Stimulated activated CD4-positive, alpha-beta T cell treated with anti-CD3 and anti-CD28 coated beads, Interleukin-4, amount 100 ng/mL, for 24 hours (primary cell): Measurements from ENCODE around the gene LDLRAD2.

Experiments
- DNase-seq: peaks from one replicate; pipeline ENCODE4 v3.0.0-alpha.2; 2020

LDLRAD2 gene

DNA sequence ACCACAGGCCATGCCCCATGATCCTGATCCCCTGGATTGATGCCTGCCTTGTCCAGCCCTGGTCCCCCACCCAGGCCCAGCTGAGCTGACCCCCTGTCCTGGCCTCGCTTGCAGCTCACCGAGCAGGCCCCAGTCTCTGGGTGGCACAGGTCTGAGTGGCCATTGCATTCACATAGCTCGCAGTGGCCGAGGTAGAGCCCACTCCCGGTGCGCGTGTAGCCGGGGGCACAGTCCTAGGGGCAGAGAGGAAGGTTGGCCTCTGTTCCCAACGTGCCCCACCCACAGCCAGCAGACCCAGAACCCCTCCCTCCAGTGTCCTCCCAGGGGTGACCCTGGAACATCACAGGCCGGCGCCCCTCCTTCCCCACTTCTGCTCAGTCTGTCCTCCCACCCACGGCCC lies 51.9 kb downstream of the LDLRAD2 start:
- DNase-seq: no peak

DNA sequence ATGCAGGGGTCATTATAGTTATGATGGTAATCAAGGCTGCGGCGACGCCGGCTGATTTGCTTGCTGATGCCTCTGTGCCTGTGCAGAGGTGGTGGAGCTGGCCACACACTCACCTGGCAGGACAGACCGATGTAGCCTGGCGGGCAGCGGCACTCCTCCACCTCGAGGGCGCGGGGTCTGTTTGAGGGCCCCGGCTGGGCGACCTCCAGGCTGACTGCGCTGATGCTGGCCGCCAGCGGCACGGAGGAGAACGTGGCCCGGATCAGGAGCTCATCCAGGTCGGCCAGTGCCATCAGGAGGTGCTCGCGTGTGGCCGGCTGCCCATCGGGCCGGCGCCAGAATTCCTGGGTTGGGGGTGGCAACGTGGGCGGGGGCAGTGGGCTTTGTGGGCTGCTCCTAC lies 52.7 kb downstream of the LDLRAD2 start:
- no peak for DNase-seq

DNA sequence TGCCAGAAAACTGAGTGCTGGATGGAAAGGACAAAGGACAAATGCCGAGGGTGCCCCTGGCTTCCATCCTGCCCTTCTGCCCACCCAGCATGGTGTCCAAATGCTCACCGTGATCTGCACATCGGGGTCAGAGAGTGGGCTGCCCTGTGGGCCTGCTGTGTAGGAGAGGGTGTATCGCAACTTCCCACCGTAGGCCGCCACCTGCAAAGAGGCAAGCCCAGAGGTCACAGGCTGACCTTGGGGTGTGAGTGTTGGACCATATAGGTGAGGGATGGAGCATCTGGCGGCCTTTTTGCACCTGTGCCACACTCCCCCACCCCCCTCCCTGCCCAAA lies 53.5 kb downstream of the LDLRAD2 start:
- DNase-seq: no peak

DNA sequence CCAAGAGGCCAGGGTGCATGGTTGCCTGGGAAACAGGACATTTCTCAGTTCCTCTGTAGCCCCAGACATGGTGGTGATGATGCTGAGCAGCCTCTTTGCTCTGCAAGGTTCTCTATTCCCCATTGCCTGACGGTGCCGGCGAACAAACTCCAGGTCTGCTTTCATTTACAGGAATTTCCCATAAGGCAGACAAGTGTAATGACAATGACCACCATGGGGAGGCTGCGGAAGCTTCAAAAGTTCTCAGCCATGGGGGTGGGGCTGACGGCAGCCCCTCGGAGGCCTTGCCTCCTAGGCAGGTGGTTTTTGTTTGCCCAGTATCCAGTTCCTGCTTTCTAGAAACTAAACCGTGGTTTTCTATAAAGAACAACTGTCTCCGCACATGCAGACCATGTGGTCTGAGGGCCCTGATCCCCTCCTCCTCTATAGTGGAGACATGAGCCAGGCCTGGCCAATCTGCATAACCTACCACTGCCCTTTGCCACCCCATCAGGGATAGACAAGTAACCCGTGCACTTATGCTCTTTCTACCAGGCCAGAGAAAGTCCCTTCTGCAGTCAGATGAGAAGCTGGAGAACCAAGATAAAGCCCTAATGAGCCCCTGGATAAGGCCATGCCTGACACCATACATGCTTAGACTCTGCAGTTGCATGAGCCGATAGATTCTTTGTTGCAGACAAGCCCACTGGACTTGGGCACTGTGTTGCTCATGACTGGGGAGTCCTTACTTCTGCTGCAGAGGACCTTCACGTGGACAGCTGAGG lies 54.1 kb downstream of the LDLRAD2 start:
- DNase-seq: no peak

DNA sequence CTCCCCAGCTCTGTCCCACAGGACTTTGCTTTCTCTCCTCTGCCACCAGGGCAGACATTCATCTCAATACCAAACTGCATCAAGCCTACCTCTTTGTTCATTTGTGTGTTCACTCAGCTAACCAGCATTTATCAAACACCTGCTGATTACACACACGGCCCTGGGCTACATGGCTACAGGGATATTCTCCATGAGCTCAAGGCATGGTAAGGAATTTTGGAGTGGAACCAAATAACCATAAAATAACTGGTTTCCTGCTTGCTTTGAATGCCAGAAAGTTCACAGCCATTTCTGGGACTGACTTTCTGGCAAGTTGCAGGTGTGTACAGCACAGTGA lies 54.6 kb downstream of the LDLRAD2 start:
- DNase-seq: no peak

DNA sequence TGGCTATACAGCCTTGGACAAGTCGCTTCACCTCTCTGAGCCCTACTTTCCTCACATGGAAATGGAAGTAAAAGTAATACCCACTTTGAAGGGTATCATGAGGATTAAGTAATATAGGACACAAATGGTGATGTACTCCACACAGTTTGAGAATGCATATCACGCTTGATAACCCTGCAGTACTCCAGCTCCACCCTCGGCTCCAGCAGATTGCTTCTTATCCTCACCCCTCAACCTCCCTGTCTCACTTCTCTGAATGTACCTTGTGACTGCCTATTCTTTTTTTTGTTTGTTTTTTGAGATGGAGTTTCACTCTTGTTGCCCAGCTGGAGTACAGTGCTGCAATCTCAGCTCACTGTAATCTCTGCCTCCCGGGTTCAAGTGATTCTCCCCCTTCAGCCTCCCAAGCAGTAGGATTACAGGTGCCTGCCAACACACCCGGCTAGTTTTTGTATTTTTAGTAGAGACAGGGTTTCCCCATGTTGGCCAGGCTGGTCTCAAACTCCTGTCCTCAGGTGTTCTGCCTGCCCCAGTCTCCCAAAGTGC lies 55.5 kb downstream of the LDLRAD2 start:
- no peak for DNase-seq

DNA sequence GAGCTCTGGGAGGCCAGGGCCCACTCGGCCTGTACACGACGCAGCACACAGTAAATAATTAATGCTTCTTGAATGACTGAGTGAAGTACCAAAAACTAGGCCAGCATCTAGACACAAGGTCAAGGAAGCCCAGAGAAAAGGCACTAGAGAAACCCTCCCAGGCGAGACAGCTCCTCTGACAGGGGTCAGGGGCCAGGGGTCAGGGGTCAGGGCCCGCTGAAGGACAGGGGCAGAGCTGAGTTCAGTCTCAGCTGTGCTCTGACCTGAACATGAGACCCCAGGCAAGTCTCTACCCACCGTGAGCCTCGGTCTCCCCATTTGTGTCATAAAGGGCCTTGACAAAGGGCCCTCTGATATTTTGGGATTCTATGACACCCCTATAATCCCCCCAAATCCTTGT lies 56.4 kb downstream of the LDLRAD2 start:
- no peak for DNase-seq

DNA sequence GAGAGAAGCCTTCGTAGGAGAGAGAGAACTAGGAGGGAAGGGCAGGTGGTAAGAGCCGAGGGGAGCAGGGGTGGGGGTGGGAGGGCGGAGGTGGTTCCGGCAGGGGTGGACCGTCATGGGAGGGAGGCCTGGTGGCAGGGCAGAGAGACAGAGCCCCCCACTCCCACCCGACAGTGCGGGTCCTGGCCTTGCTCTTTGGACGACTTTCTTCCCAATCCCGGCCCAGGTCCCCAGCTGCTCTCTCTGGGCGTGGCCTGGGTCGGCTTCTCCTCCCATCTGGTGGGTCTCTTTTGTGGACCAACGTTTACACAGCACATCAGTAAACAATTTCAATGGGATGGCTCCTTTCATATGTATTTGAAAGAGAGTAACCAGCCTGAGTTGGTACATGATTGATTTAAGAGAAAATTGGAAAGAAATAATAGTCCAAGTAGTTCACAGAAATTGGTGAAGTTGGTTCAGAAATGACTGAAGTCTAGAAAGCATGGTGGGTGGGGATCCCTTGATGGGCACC lies 56.9 kb downstream of the LDLRAD2 start:
- DNase-seq: no peak

DNA sequence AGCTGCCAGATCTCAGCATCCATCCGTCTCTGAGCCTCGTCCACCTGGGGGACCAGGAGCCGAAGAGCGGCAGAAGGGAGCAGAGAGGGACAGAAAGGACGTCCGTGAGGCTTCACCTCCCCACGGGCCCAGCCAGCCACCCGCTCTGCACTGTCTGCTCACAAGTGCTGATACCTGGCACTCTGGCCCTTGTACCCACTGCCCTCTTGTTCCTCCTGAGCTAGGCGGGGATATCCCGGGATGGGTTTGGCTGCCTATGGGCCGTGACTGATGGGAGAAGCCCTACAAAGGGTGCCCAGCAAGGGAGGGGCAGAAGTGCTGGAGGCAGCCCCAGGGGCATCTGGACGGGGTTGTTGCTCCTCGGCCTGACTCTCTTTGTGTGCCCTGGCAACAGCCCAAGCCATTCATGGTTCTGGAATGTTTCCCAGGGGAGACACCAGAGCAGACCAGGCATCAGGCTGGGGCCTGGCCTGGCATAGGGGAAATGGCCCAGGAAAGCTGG lies 57.6 kb downstream of the LDLRAD2 start:
- no peak for DNase-seq

DNA sequence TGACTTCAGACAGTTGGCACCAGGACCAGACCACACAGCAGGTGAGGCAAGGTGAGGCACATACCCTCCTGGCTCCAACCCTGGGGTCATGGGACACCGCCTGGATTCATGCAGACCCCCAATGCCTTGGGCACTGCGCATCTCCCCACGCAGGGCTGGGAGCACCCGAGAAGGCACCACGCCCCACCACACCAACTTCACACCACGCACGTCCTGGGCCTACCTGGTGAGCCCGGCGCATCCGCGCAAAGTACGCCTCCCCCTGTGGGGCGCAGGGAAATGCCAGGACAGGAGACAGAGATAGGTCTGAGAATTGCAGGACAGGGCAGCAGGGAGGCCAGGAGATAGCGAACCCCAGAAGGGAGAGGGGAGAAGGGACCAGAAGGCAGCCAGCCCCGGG lies 58.5 kb downstream of the LDLRAD2 start:
- DNase-seq: no peak

DNA sequence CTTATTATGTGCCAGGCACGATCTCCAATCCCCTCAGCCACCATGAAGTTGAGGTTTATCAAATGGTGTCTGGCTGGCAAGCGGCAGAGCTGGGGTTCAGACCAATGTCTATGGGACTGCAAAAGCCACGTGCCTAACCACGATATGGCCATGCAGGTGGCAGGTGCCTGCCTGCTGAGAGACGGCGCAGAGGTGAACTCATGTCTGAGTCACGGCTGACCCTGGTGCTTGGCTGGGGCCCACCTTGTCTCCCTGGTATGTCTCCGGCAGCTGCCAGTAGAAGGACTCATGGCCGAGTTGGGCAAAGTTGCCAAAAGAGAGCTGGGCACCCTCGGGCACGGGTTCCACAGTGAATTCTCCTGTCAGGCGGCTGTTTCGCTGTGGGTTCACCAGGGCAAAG lies 59.9 kb downstream of the LDLRAD2 start:
- no peak for DNase-seq

DNA sequence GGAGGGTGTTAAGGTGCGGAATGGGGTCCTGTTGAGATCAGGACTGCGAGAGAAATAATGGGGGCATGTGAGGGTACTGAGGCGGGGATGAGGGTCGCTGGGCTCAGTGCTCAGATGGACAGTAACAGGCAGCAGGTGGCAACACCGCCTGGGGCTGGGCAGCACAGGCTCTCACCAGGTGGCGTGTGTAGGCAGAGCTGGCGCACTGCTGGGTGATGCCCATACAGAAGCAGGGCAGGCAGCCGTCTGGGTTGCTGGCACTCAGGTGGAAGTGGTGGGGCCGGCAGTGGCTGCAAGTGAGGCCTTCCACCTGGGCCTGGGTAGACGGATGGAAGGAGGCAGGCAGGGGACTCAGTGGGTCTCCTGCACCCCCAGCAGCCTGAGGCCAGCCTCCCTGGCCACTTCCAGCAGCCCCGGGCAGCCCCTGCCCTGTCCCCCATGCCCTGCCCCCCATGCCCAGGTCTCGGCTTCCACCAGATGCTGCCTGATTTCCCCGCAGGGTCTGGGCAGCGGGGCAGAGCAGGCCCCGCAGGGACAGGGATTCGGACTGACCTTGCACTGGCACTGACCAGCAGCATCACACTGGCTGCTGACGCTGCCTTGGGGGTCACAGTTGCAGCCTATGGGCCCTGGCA lies 60.5 kb downstream of the LDLRAD2 start:
- DNase-seq: no peak

DNA sequence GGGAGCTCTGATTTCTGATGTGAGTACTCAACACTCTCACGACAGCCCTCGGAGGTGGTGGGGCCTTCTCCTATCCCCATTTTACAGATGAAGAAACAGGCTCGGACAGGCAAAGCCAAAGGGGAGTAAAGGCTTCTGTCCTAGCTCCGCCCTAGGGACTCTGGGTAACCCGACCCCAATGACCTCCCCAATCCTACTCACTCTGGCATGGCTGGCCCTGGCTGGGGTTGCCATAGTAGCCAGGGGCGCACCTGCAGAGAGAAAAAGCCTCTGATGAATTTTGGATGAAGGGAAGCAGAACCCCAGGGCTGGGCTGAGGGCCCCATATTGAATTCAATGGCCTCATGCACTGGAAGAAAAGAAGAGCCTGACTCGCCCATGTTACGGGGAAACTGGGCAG lies 61.1 kb downstream of the LDLRAD2 start:
- no peak for DNase-seq

DNA sequence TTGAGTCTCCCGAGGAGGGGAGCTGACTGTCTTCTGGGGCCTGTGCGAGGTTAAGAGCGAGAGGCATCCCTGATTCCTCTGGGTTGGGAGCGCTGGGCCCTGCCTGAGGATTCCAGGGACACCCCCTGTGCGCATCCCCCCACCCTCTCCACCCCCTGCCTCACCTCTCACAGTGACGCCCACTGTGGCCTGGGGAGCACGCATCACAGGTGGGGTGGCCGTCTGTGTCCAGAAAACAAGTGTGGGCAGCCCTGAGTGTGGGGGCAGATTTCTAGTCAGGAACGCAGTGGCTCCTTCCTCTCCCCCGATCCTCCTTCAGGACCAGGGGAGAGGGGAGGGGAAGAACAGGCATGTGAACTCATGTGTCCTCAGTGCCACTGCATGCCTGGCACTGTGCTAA lies 61.7 kb downstream of the LDLRAD2 start:
- no peak for DNase-seq

DNA sequence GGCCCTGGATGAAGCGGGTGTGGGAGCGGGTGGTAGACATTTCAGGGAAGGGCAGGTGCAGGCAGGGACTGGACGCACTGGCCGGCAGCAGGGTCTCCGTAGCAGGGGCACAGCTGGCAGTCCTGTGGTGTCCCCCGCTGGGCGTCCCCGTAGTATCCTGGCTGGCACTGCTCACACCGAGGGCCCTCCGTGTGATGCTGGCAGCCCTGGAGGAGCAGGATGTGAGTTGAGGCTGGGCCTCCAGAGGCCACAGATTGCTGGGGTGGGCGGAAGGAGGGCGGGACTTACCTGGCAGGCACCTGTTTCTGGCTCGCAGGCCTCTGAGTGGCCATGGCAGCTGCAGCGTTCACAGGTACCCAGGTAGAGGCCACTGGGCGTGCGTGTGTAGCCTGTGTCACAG lies 62.3 kb downstream of the LDLRAD2 start:
- DNase-seq: no peak
